K562 (cell line): ENCODE data around the gene DTNB. TPM values are rescaled to one million over a fixed set of nuclear protein-coding genes. Genes with fewer than 3 reads are reported as not detected.

ENCODE experiments used
- ATAC-seq: fragments of 200-7000 bp; cut with Tn5 transposase; 3 replicates; pipeline ENCODE4 v1.9.1; 2020; ENCODE audit warnings: moderate library complexity
- BruUV-seq: library from RNA; stranded (reverse); fragments of 400-500 nt; replicated peaks from 2 replicates; lab custom pipeline; 2021; lab: Mats Ljungman, UMichigan
- CTCF ChIA-PET: fragments of 300-600 bp; formaldehyde crosslinking; extraction: SDS; loops from one replicate; lab custom pipeline; 2021; ENCODE audit warnings: low intra/inter-chr PET ratio; lab: Yijun Ruan, JAX
- POLR2A ChIA-PET: fragments of 300-600, 350-650 bp; sonication (Branson Sonifier 250); formaldehyde crosslinking; extraction: SDS; loops from one replicate; lab custom pipeline; 2021; ENCODE audit warnings: antibody characterized with exemption, inconsistent platforms; lab: Yijun Ruan, JAX
- DNase-seq, 4 experiments: peaks; one replicate each; pipeline versions ENCODE4 v3.0.0 to v3.0.0-alpha.2; 2011 to 2018; ENCODE audit warnings: low spot score in 3 of 4, mixed read lengths in 3 of 4; ENCODE audit errors: extremely low read depth in 1 of 4
- FAIRE-seq: peaks from 2 replicates; lab custom pipeline; 2011; peaks lifted over from hg19 to GRCh38; lab: Jason Lieb, UNC
- H2AFZ ChIP-seq: 2 replicates; pipeline ENCODE4 v1.6.0; 2011; ENCODE audit warnings: low read depth, low read length, control low read depth, inconsistent platforms
- H3K27ac ChIP-seq: fragments of 200-600 bp; 3 replicates; pipeline ENCODE4 v1.8.0; 2011; ENCODE audit warnings: low read depth, mild to moderate bottlenecking, control low read depth, inconsistent platforms, low read length, moderate library complexity, mixed read lengths; ENCODE audit errors: extremely low read depth
- H3K27me3 ChIP-seq, 2 experiments: fragments of 300-600 bp in 1 of 2; 2 replicates in 1 of 2; 3 replicates in 1 of 2; pipeline versions ENCODE4 v1.6.0 to v1.8.0; 2011; ENCODE audit warnings: inconsistent platforms in 2 of 2, low read length in 2 of 2, mild to moderate bottlenecking in 1 of 2, mixed read lengths in 1 of 2, moderate library complexity in 1 of 2; ENCODE audit not compliant: control insufficient read depth in 2 of 2, insufficient read depth in 2 of 2
- H3K36me3 ChIP-seq: fragments of 300-600 bp; 3 replicates; pipeline ENCODE4 v1.8.0; 2011; ENCODE audit warnings: mild to moderate bottlenecking, low read length, inconsistent platforms; ENCODE audit not compliant: control insufficient read depth, insufficient read depth
- H3K4me1 ChIP-seq, 2 experiments: fragments of 200-600 bp in 1 of 2; replicated peaks in 1 of 2; 2 replicates in 1 of 2; 3 replicates in 1 of 2; pipeline versions ENCODE4 v1.5.1 to v1.8.0; 2011; ENCODE audit warnings: inconsistent platforms in 2 of 2, low read length in 2 of 2, mild to moderate bottlenecking in 1 of 2, mixed read lengths in 1 of 2, moderate library complexity in 1 of 2; ENCODE audit not compliant: control insufficient read depth in 2 of 2, insufficient read depth in 2 of 2
- H3K4me2 ChIP-seq: 2 replicates; pipeline ENCODE4 v1.6.1; 2011; ENCODE audit warnings: low read length, control low read depth, inconsistent platforms, mixed read lengths; ENCODE audit not compliant: insufficient read depth
- H3K4me3 ChIP-seq: fragments of 200-600 bp; sonication (generic), shearing (Covaris generic); 2 replicates; pipeline ENCODE4 v1.5.1; 2016; ENCODE audit warnings: control low read depth, inconsistent platforms
- H3K79me2 ChIP-seq: fragments of 200-600 bp; 3 replicates; pipeline ENCODE4 v1.8.0; 2011; ENCODE audit warnings: low read length, inconsistent platforms; ENCODE audit not compliant: control insufficient read depth, insufficient read depth
- H3K9ac ChIP-seq, 2 experiments: 2 replicates each; pipeline versions ENCODE4 v1.6.0 to v1.6.1; 2011; ENCODE audit warnings: low read depth in 2 of 2, low read length in 2 of 2, control low read depth in 1 of 2, inconsistent platforms in 1 of 2, mild to moderate bottlenecking in 1 of 2, mixed read lengths in 1 of 2; ENCODE audit not compliant: insufficient read depth in 1 of 2
- H3K9me1 ChIP-seq: one replicate; pipeline ENCODE4 v1.6.0; 2011; ENCODE audit warnings: inconsistent platforms, mild to moderate bottlenecking, low read length, moderate library complexity; ENCODE audit not compliant: control insufficient read depth, insufficient read depth
- H3K9me3 ChIP-seq: replicated peaks from 2 replicates; pipeline ENCODE4 v1.5.1; 2011; ENCODE audit warnings: low read depth, low read length, inconsistent platforms; ENCODE audit not compliant: control insufficient read depth, insufficient read depth
- H4K20me1 ChIP-seq: replicated peaks from 2 replicates; pipeline ENCODE4 v1.6.1; 2011; ENCODE audit warnings: low read length, inconsistent platforms, mixed read lengths; ENCODE audit not compliant: control insufficient read depth, insufficient read depth
- BDP1 ChIP-seq: IDR thresholded peaks from 3 replicates; pipeline ENCODE4 v1.6.1; 2011; ENCODE audit not compliant: insufficient read length, insufficient read depth
- CHD4 ChIP-seq: fragments of 200-600 bp; sonication (generic); IDR thresholded peaks from 3 replicates; pipeline ENCODE4 v1.6.1; 2012; ENCODE audit warnings: low read depth, mild to moderate bottlenecking, mixed read lengths, low read length, inconsistent platforms; ENCODE audit not compliant: insufficient read depth, insufficient replicate concordance, poor library complexity, severe bottlenecking
- KAT2B ChIP-seq: IDR thresholded peaks from one replicate; pipeline ENCODE4 v1.6.1; 2012; ENCODE audit warnings: low read depth, mild to moderate bottlenecking, control low read depth, inconsistent platforms, low read length, moderate library complexity
- NELFE ChIP-seq: IDR thresholded peaks from 2 replicates; pipeline ENCODE4 v1.6.1; 2011; ENCODE audit warnings: mild to moderate bottlenecking; ENCODE audit not compliant: insufficient read depth, insufficient read length
- PHTF2 ChIP-seq: fragments of 250-450 bp; sonication (Bioruptor Pico); IDR thresholded peaks from 2 replicates; pipeline ENCODE4 v1.5.0; 2021; ENCODE audit warnings: mild to moderate bottlenecking
- ZFPM2 ChIP-seq: fragments of 250-450 bp; sonication (Bioruptor Pico); IDR thresholded peaks from 2 replicates; pipeline ENCODE4 v1.5.1; 2022; ENCODE audit warnings: mild to moderate bottlenecking
- ZNF785 ChIP-seq: fragments of 250-450 bp; sonication (Bioruptor Pico); IDR thresholded peaks from 2 replicates; pipeline ENCODE4 v1.4.0; 2020; ENCODE audit warnings: mild to moderate bottlenecking
- WGBS: fragments of 100-300 bp; shearing (Covaris generic); methylation state at CpG from one replicate; pipeline ENCODE4 v1.1.6; 2016; ENCODE audit warnings: low coverage, mixed read lengths; ENCODE audit not compliant: insufficient coverage; ENCODE audit errors: missing lambda C conversion rate; 5-methylcytosine and 5-hydroxymethylcytosine counted together
- in situ Hi-C: fragments of 300-500 bp; cut with MboI; formaldehyde crosslinking; loops from 4 replicates; pipeline ENCODE4 v1.15.0; 2018; ENCODE audit warnings: inconsistent platforms, mixed read lengths
- intact Hi-C: fragments of 100-400 bp; cut with micrococcal nuclease; formaldehyde crosslinking; loops from 2 replicates; pipeline ENCODE4 v1.14.2; 2022
- polyA plus RNA-seq, 8 experiments: library from polyadenylated mRNA; depleted of rRNA in 4 of 8; stranded (reverse) in 5 of 8; unstranded in 3 of 8; fragments of >200 nt; fragmentation: Nextera tagmentation in 2 of 8; fragmentation: Illumina TruSeq in 1 of 8; extraction: Ambion mirVana in 2 of 8; extraction: Trizol in 1 of 8; gene quantifications; 2 replicates each; pipeline versions ENCODE4 v1.2.1 to v1.2.3, GENCODE V29; 2011 to 2014; ENCODE audit warnings: inconsistent platforms in 1 of 8, missing spikeins in 1 of 8
- total RNA-seq, 7 experiments: library from RNA; depleted of rRNA in 6 of 7; stranded (reverse); fragments of >200 nt in 6 of 7; fragmentation: Illumina TruSeq in 2 of 7; extraction: Trizol in 2 of 7; gene quantifications; 2 replicates each; pipeline versions ENCODE4 v1.2.1 to v1.2.3, GENCODE V29; 2011 to 2021; ENCODE audit warnings: low replicate concordance in 1 of 7

DTNB gene
- total and polyA plus RNA-seq, 9 of the 15 experiments (the other 6 are each of a cell fraction or from before 2014, with no cell fraction given), result 0.18 to 2.0 (median 0.77) TPM; not detected in 2

DNA sequence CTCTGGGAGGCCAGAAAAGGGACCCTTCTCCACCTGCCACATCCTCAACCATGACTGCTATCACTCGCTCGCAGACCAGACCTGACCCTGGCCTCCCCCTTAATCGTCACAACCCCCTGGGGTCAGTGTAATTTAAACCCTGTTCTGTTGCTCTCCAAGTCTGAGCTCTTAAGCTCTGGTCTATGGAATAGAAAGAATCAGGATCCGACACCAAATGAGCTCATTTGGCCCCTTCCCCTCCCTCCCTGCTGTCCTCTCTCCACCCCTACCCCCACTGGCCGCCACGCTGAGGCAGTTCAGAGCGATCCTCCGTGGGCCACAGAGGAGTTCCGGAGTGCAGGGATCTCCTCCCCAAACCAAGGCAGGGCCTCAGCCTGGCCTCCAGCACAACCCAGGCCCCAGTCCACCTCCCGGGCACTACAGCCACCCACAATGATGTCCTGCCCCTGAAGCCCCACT lies 337.0 kb downstream of the DTNB start:
- Histone ChIP-seq H3K4me3 (no peak overlapping the region), H3K27me3 (peaks cover 48 to 73% of the 10 kb centered on the region in 2 experiments), H4K20me1 (peaks cover 48% of the 10 kb centered on the region), H3K9me3 (no peaks in the 10 kb centered on the region), H2AFZ (no peak overlapping the region), H3K79me2 (no peaks in the 10 kb centered on the region), H3K27ac (no peak overlapping the region), H3K36me3 (no peaks in the 10 kb centered on the region), H3K9me1 (peaks cover 3% of the 10 kb centered on the region), H3K9ac (no peak overlapping the region), H3K4me2 (no peak overlapping the region), H3K4me1 (peaks cover 0 to 17% of the 10 kb centered on the region in 2 experiments; a peak in 2 of 5 replicates)
- ATAC-seq, result no peak
- in situ Hi-C loops, result no loop called here
- ChIA-PET CTCF (no interaction called here), POLR2A (interaction anchor here (0.5 to 0.6 kb wide), 2 partner anchors 30 to 68 kb away, joined by 3 read pairs; no protein-coding TSS in a partner anchor)
- 3% methylated on average over 10 of the region's 10 CpGs for WGBS
- no peak for FAIRE-seq
- TF ChIP-seq ZFPM2, result no peak
- TF ChIP-seq ZNF785 (CRISPR knock-in tag), result no peak
- no peak for TF ChIP-seq CHD4
- no peak for TF ChIP-seq KAT2B
- no peak for TF ChIP-seq BDP1
- no peak for TF ChIP-seq NELFE
- no peak for TF ChIP-seq PHTF2 (CRISPR knock-in tag)
- intact Hi-C loops, result no loop called here
- no TSS peak for BruUV-seq
- DNase-seq, result no peak
